ENCODE results near the gene HTT. TPM values are rescaled to one million over a fixed set of nuclear protein-coding genes. Genes with fewer than 3 reads are reported as not detected.
"Not testable (repeated sequence)": the region's sequence is repeated elsewhere in the genome, so short reads cannot be mapped to it uniquely, and the experiment has no call there.

HTT gene
- polyA plus RNA-seq, 2 donors: 9.7 to 19.4 TPM

GRCh38 chr4:3077796-3078195 lies 3.3 kb downstream of the HTT start:
- WGBS, 2 donors: 69 to 75% methylated on average over 2 of the region's 2 CpGs
- H3K36me3 ChIP-seq (ENCODE audit: control insufficient read depth in 2 of 2, insufficient read depth in 2 of 2, low read length in 1 of 2): no peaks in the 10 kb centered on the region
- H3K4me3 ChIP-seq (ENCODE audit: low read depth in 1 of 2, low read length in 2 of 2): no peak overlapping the region
- H3K27me3 ChIP-seq (ENCODE audit: control insufficient read depth in 1 of 2, insufficient read depth in 2 of 2, low read length in 2 of 2): no peaks in the 10 kb centered on the region
- H3K27ac ChIP-seq (ENCODE audit: low read depth in 2 of 2, low read length in 1 of 2): no peak overlapping the region
- H3K4me1 ChIP-seq (ENCODE audit: control insufficient read depth in 2 of 2, insufficient read depth in 2 of 2, low read length in 1 of 2): peaks cover 2 to 5% of the 10 kb centered on the region in 2 donors
- H3K9me3 ChIP-seq (ENCODE audit: control insufficient read depth in 2 of 2, insufficient read depth in 1 of 2, low read depth in 1 of 2, low read length in 1 of 2): no peaks in the 10 kb centered on the region

- Histone ChIP-seq H3K9me3 (ENCODE audit: control insufficient read depth in 2 of 2, insufficient read depth in 1 of 2, low read depth in 1 of 2, low read length in 1 of 2) (no peaks in the 10 kb centered on the region), H3K4me1 (ENCODE audit: control insufficient read depth in 2 of 2, insufficient read depth in 2 of 2, low read length in 1 of 2) (peaks cover 0 to 2% of the 10 kb centered on the region in 2 donors), H3K27ac (ENCODE audit: low read depth in 2 of 2, low read length in 1 of 2) (no peak overlapping the region), H3K36me3 (ENCODE audit: control insufficient read depth in 2 of 2, insufficient read depth in 2 of 2, low read length in 1 of 2) (no peaks in the 10 kb centered on the region), H3K27me3 (ENCODE audit: control insufficient read depth in 1 of 2, insufficient read depth in 2 of 2, low read length in 2 of 2) (no peaks in the 10 kb centered on the region), H3K4me3 (ENCODE audit: low read depth in 1 of 2, low read length in 2 of 2) (no peak overlapping the region)
- 76 to 89% methylated on average over 6 of the region's 6 CpGs for WGBS, 2 donors
Measured at GRCh38 chr4:3079694-3080123, 5.2 kb downstream of the HTT start.

GRCh38 chr4:3082925-3083515 lies 8.5 kb downstream of the HTT start:
- WGBS, 2 donors: 80 to 83% methylated on average over 6 of the region's 6 CpGs
- H3K9me3 ChIP-seq (ENCODE audit: control insufficient read depth in 2 of 2, insufficient read depth in 1 of 2, low read depth in 1 of 2, low read length in 1 of 2): no peaks in the 10 kb centered on the region
- peaks cover 0 to 2% of the 10 kb centered on the region in 2 donors for H3K4me1 ChIP-seq (ENCODE audit: control insufficient read depth in 2 of 2, insufficient read depth in 2 of 2, low read length in 1 of 2)
- H3K4me3 ChIP-seq (ENCODE audit: low read depth in 1 of 2, low read length in 2 of 2): no peak overlapping the region
- H3K27me3 ChIP-seq (ENCODE audit: control insufficient read depth in 1 of 2, insufficient read depth in 2 of 2, low read length in 2 of 2): no peaks in the 10 kb centered on the region
- no peak overlapping the region for H3K27ac ChIP-seq (ENCODE audit: low read depth in 2 of 2, low read length in 1 of 2)
- H3K36me3 ChIP-seq (ENCODE audit: control insufficient read depth in 2 of 2, insufficient read depth in 2 of 2, low read length in 1 of 2): no peaks in the 10 kb centered on the region

- Histone ChIP-seq H3K36me3 (ENCODE audit: control insufficient read depth in 2 of 2, insufficient read depth in 2 of 2, low read length in 1 of 2) (no peaks in the 10 kb centered on the region), H3K9me3 (ENCODE audit: control insufficient read depth in 2 of 2, insufficient read depth in 1 of 2, low read depth in 1 of 2, low read length in 1 of 2) (no peaks in the 10 kb centered on the region), H3K4me3 (ENCODE audit: low read depth in 1 of 2, low read length in 2 of 2) (no peak overlapping the region), H3K27ac (ENCODE audit: low read depth in 2 of 2, low read length in 1 of 2) (no peak overlapping the region), H3K27me3 (ENCODE audit: control insufficient read depth in 1 of 2, insufficient read depth in 2 of 2, low read length in 2 of 2) (no peaks in the 10 kb centered on the region), H3K4me1 (ENCODE audit: control insufficient read depth in 2 of 2, insufficient read depth in 2 of 2, low read length in 1 of 2) (peaks cover 0 to 2% of the 10 kb centered on the region in 2 donors)
- 13 to 81% methylated on average over 1 of the region's 1 CpG for WGBS, 2 donors
Measured at GRCh38 chr4:3083732-3084131, 9.3 kb downstream of the HTT start.

- H3K27me3 ChIP-seq (ENCODE audit: control insufficient read depth in 1 of 2, insufficient read depth in 2 of 2, low read length in 2 of 2): no peaks in the 10 kb centered on the region
- peak overlapping the region in 1 of 2 donors; percentile 58 for H3K27ac ChIP-seq (ENCODE audit: low read depth in 2 of 2, low read length in 1 of 2)
- H3K4me1 ChIP-seq (ENCODE audit: control insufficient read depth in 2 of 2, insufficient read depth in 2 of 2, low read length in 1 of 2): peaks cover 0 to 2% of the 10 kb centered on the region in 2 donors
- no peak overlapping the region for H3K4me3 ChIP-seq (ENCODE audit: low read depth in 1 of 2, low read length in 2 of 2)
- peaks cover 0 to 2% of the 10 kb centered on the region in 2 donors for H3K36me3 ChIP-seq (ENCODE audit: control insufficient read depth in 2 of 2, insufficient read depth in 2 of 2, low read length in 1 of 2)
- 92 to 93% methylated on average over 10 of the region's 10 CpGs for WGBS, 2 donors
- H3K9me3 ChIP-seq (ENCODE audit: control insufficient read depth in 2 of 2, insufficient read depth in 1 of 2, low read depth in 1 of 2, low read length in 1 of 2): no peaks in the 10 kb centered on the region
Measured at GRCh38 chr4:3085948-3086670, 11.6 kb downstream of the HTT start.

GRCh38 chr4:3087115-3087797 lies 12.8 kb downstream of the HTT start:
- 80 to 82% methylated on average over 4 of the region's 4 CpGs for WGBS, 2 donors
- peak overlapping the region in 1 of 2 donors; percentile 49 for H3K27ac ChIP-seq (ENCODE audit: low read depth in 2 of 2, low read length in 1 of 2)

GRCh38 chr4:3091464-3091863 lies 17.0 kb downstream of the HTT start:
- H3K36me3 ChIP-seq (ENCODE audit: control insufficient read depth in 2 of 2, insufficient read depth in 2 of 2, low read length in 1 of 2): peaks cover 3 to 7% of the 10 kb centered on the region in 2 donors
- no peaks in the 10 kb centered on the region for H3K4me1 ChIP-seq (ENCODE audit: control insufficient read depth in 2 of 2, insufficient read depth in 2 of 2, low read length in 1 of 2)
- no peak overlapping the region for H3K27ac ChIP-seq (ENCODE audit: low read depth in 2 of 2, low read length in 1 of 2)
- no peaks in the 10 kb centered on the region for H3K9me3 ChIP-seq (ENCODE audit: control insufficient read depth in 2 of 2, insufficient read depth in 1 of 2, low read depth in 1 of 2, low read length in 1 of 2)
- no peak overlapping the region for H3K4me3 ChIP-seq (ENCODE audit: low read depth in 1 of 2, low read length in 2 of 2)
- 55 to 66% methylated on average over 5 of the region's 5 CpGs for WGBS, 2 donors
- no peaks in the 10 kb centered on the region for H3K27me3 ChIP-seq (ENCODE audit: control insufficient read depth in 1 of 2, insufficient read depth in 2 of 2, low read length in 2 of 2)

More at GRCh38 chr4:3087115-3087797, 12.8 kb downstream of the HTT start:
- H3K27me3 ChIP-seq (ENCODE audit: control insufficient read depth in 1 of 2, insufficient read depth in 2 of 2, low read length in 2 of 2): no peaks in the 10 kb centered on the region
- no peaks in the 10 kb centered on the region for H3K9me3 ChIP-seq (ENCODE audit: control insufficient read depth in 2 of 2, insufficient read depth in 1 of 2, low read depth in 1 of 2, low read length in 1 of 2)
- peaks cover 0 to 2% of the 10 kb centered on the region in 2 donors for H3K4me1 ChIP-seq (ENCODE audit: control insufficient read depth in 2 of 2, insufficient read depth in 2 of 2, low read length in 1 of 2)
- H3K4me3 ChIP-seq (ENCODE audit: low read depth in 1 of 2, low read length in 2 of 2): no peak overlapping the region
- peaks cover 0 to 2% of the 10 kb centered on the region in 2 donors for H3K36me3 ChIP-seq (ENCODE audit: control insufficient read depth in 2 of 2, insufficient read depth in 2 of 2, low read length in 1 of 2)

- H3K9me3 ChIP-seq (ENCODE audit: control insufficient read depth in 2 of 2, insufficient read depth in 1 of 2, low read depth in 1 of 2, low read length in 1 of 2); H3K4me3 ChIP-seq (ENCODE audit: low read depth in 1 of 2, low read length in 2 of 2); H3K4me1 ChIP-seq (ENCODE audit: control insufficient read depth in 2 of 2, insufficient read depth in 2 of 2, low read length in 1 of 2); H3K27me3 ChIP-seq (ENCODE audit: control insufficient read depth in 1 of 2, insufficient read depth in 2 of 2, low read length in 2 of 2); H3K27ac ChIP-seq (ENCODE audit: low read depth in 2 of 2, low read length in 1 of 2): not testable (repeated sequence)
- WGBS, 2 donors: 97 to 99% methylated on average over 21 to 28 of the region's 28 CpGs
- H3K36me3 ChIP-seq (ENCODE audit: control insufficient read depth in 2 of 2, insufficient read depth in 2 of 2, low read length in 1 of 2): peaks cover 3 to 11% of the 10 kb centered on the region in 2 donors
Measured at GRCh38 chr4:3094701-3095100, 20.2 kb downstream of the HTT start.

DNA sequence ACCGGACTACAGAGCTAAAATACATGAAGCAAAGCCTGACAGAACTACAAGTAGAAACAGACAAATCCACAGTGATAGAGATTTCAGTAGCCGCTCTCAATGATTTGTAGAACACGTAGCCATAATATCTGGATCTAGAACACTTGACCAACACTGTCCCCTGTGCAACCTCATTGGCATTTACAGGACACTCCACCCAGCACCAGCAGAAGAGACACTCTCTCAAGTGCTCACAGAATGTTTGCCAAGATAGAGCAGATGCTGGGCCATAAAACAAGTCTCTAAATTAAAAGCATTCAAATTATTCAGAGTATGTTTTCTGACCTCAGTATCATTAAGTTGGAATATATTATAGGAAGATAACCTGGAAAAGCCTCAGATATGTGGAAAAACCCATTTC lies 21.7 kb downstream of the HTT start:
- Histone ChIP-seq H3K27ac (ENCODE audit: low read depth in 2 of 2, low read length in 1 of 2) (no peak overlapping the region), H3K4me1 (ENCODE audit: control insufficient read depth in 2 of 2, insufficient read depth in 2 of 2, low read length in 1 of 2) (no peaks in the 10 kb centered on the region), H3K36me3 (ENCODE audit: control insufficient read depth in 2 of 2, insufficient read depth in 2 of 2, low read length in 1 of 2) (peaks cover 4 to 13% of the 10 kb centered on the region in 2 donors), H3K27me3 (ENCODE audit: control insufficient read depth in 1 of 2, insufficient read depth in 2 of 2, low read length in 2 of 2) (no peaks in the 10 kb centered on the region), H3K9me3 (ENCODE audit: control insufficient read depth in 2 of 2, insufficient read depth in 1 of 2, low read depth in 1 of 2, low read length in 1 of 2) (no peaks in the 10 kb centered on the region), H3K4me3 (ENCODE audit: low read depth in 1 of 2, low read length in 2 of 2) (no peak overlapping the region)
- WGBS, 2 donors: 95 to 97% methylated on average over 3 of the region's 3 CpGs
